ENCODE data around the gene ARPC2.
A peak's percentile ranks its signal among the peaks of the same experiment; 100 is the strongest.
"Not testable (repeated sequence)": the region's sequence is repeated elsewhere in the genome, so short reads cannot be mapped to it uniquely, and the experiment has no call there.

The ARPC2 gene

GRCh38 chr2:218216674-218217359 is at the start of gene ARPC2:
ARPC2 (plus strand) TSS chr2:218217189; CDS start chr2:218217471, 282 bp downstream.
- peak; percentile 93 for DNase-seq
- no peaks in the 10 kb centered on the region for H3K27me3 ChIP-seq (ENCODE audit: insufficient read depth, low read depth, severe bottlenecking)
- TF ChIP-seq CTCF (IDR thresholded peaks at IDR 0.05; ENCODE audit: low read depth, low read length), result no peak
- peak within 1 kb of the TSS; percentile 76 for H3K4me3 ChIP-seq (ENCODE audit: low read depth, low read length)
- H3K36me3 ChIP-seq, result peaks cover 6% of the 10 kb centered on the region
- H3K27ac ChIP-seq, result peak within 1 kb of the TSS; percentile 77
- H3K9me3 ChIP-seq (ENCODE audit: severe bottlenecking), result no peaks in the 10 kb centered on the region

- H3K27me3 ChIP-seq (ENCODE audit: insufficient read depth, low read depth, severe bottlenecking), result peaks cover 70% of the 10 kb centered on the region
- H3K27ac ChIP-seq, result no peak overlapping the region
- DNase-seq, result no peak
- no peaks in the 10 kb centered on the region for H3K36me3 ChIP-seq
- no peak for TF ChIP-seq CTCF (IDR thresholded peaks at IDR 0.05; ENCODE audit: low read depth, low read length)
- H3K4me3 ChIP-seq (ENCODE audit: low read depth, low read length), result no peak overlapping the region
- H3K9me3 ChIP-seq (ENCODE audit: severe bottlenecking), result no peaks in the 10 kb centered on the region
These were observed 49.0 kb upstream of the ARPC2 start for GRCh38 chr2:218168016-218168415.

GRCh38 chr2:218168635-218169462 is 48.1 kb upstream of the ARPC2 start:
- H3K36me3 ChIP-seq, result no peaks in the 10 kb centered on the region
- peaks cover 70% of the 10 kb centered on the region for H3K27me3 ChIP-seq (ENCODE audit: insufficient read depth, low read depth, severe bottlenecking)
- no peak overlapping the region for H3K4me3 ChIP-seq (ENCODE audit: low read depth, low read length)
- no peak overlapping the region for H3K27ac ChIP-seq
- peak; percentile 83 for TF ChIP-seq CTCF (IDR thresholded peaks at IDR 0.05; ENCODE audit: low read depth, low read length)
- H3K9me3 ChIP-seq (ENCODE audit: severe bottlenecking), result no peaks in the 10 kb centered on the region
- peak; percentile 69 for DNase-seq

- Histone ChIP-seq H3K9me3 (ENCODE audit: severe bottlenecking) (no peaks in the 10 kb centered on the region), H3K4me3 (ENCODE audit: low read depth, low read length) (no peak overlapping the region), H3K27ac (no peak overlapping the region), H3K27me3 (ENCODE audit: insufficient read depth, low read depth, severe bottlenecking) (peaks cover 66% of the 10 kb centered on the region), H3K36me3 (no peaks in the 10 kb centered on the region)
- DNase-seq, result no peak
- TF ChIP-seq CTCF (IDR thresholded peaks at IDR 0.05; ENCODE audit: low read depth, low read length), result no peak
These were observed 47.0 kb upstream of the ARPC2 start for GRCh38 chr2:218169757-218170546.

- not testable (repeated sequence) for H3K27ac ChIP-seq; DNase-seq; H3K4me3 ChIP-seq (ENCODE audit: low read depth, low read length); H3K9me3 ChIP-seq (ENCODE audit: severe bottlenecking); H3K36me3 ChIP-seq
- peaks cover 49% of the 10 kb centered on the region for H3K27me3 ChIP-seq (ENCODE audit: insufficient read depth, low read depth, severe bottlenecking)
These were observed 45.2 kb upstream of the ARPC2 start for GRCh38 chr2:218171744-218172143.

GRCh38 chr2:218172845-218173244 is 44.1 kb upstream of the ARPC2 start:
- Histone ChIP-seq H3K4me3 (ENCODE audit: low read depth, low read length) (no peak overlapping the region), H3K27me3 (ENCODE audit: insufficient read depth, low read depth, severe bottlenecking) (peaks cover 38% of the 10 kb centered on the region), H3K27ac (no peak overlapping the region), H3K36me3 (no peaks in the 10 kb centered on the region), H3K9me3 (ENCODE audit: severe bottlenecking) (no peaks in the 10 kb centered on the region)
- no peak for TF ChIP-seq CTCF (IDR thresholded peaks at IDR 0.05; ENCODE audit: low read depth, low read length)
- DNase-seq, result no peak
